Measurements from ENCODE around the gene CHCHD2. TPM values are rescaled to one million over a fixed set of nuclear protein-coding genes. Genes with fewer than 3 reads are reported as not detected.
"Not testable (repeated sequence)": the region's sequence is repeated elsewhere in the genome, so short reads cannot be mapped to it uniquely, and the experiment has no call there.

CHCHD2 gene
- total RNA-seq, 2 experiments from 2014 or later, result 454 to 534 TPM

DNA sequence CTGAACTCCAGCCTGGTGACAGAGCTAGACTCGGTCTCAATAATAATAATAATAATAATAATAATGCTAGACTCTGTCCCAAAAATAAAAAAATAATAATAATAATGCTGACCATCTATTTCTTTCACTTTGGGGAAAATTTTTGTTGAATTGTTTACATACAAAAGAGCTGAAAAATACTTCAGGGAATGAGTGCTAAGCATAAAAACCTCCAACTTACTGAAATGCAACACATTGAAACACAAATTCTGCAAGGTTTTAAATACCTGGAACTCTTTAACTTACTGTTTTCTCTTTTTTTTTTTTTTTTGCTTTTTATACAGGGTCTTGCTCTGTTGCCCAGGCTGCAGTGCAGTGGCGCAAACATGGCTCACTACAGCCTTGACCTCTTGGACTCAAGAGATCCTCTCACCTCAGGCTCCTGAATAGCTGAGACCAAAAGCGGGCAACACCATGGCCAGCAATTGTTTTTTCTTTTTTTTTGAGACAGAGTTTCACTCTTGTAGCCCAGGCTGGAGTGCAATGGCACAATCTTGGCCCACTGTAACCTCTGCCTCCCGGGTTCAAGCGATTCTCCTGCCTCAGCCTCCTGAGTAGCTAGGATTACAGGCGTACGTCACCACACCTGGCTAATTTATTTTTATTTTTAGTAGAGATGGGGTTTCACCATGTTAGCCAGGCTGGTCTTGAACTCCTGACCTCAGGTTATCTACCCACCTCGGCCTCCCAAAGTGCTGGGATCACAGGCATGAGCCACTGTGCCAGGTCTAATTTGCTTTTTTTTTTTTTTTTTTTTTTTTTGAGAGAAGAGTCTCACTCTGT lies 7.9 kb downstream of the CHCHD2 start:
- CTCF ChIA-PET, result not testable (repeated sequence)

DNA sequence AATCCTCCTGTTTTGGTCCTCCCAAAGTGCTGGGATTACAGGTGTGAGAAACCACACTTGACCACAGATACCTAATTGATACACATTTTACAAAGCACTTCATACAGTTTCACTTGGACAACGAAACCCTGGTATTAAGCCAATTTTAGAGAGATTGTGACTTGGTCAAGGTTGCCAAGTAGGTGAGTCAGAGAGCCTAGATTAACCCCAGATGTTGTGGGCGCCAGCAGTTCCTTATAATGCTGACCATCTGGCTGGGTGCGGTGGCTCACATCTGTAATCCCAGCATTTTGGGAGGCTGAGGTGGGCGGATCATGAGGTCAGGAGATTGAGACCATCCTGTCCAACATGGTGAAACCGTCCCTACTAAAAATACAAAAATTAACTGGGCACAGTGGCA lies 8.6 kb downstream of the CHCHD2 start:
- CTCF ChIA-PET, result no interaction called here
- ATAC-seq, result no peak
- no peaks in the 10 kb centered on the region for H3K27me3 Mint-ChIP-seq
- no peaks in the 10 kb centered on the region for H3K9me3 Mint-ChIP-seq (ENCODE audit: low read depth)
- H3K36me3 Mint-ChIP-seq, result peaks cover 27% of the 10 kb centered on the region
- no peak overlapping the region for H3K27ac Mint-ChIP-seq
- H3K4me1 Mint-ChIP-seq, result peaks cover 7% of the 10 kb centered on the region
- H3K4me3 Mint-ChIP-seq, result no peak overlapping the region
- DNase-seq, result no peak

More for the DNA sequence above, 7.9 kb downstream of the CHCHD2 start:
- H3K9me3 Mint-ChIP-seq (ENCODE audit: low read depth); H3K4me1 Mint-ChIP-seq; H3K27me3 Mint-ChIP-seq; H3K4me3 Mint-ChIP-seq; DNase-seq; ATAC-seq; H3K27ac Mint-ChIP-seq: not testable (repeated sequence)
- peaks cover 30% of the 10 kb centered on the region for H3K36me3 Mint-ChIP-seq

DNA sequence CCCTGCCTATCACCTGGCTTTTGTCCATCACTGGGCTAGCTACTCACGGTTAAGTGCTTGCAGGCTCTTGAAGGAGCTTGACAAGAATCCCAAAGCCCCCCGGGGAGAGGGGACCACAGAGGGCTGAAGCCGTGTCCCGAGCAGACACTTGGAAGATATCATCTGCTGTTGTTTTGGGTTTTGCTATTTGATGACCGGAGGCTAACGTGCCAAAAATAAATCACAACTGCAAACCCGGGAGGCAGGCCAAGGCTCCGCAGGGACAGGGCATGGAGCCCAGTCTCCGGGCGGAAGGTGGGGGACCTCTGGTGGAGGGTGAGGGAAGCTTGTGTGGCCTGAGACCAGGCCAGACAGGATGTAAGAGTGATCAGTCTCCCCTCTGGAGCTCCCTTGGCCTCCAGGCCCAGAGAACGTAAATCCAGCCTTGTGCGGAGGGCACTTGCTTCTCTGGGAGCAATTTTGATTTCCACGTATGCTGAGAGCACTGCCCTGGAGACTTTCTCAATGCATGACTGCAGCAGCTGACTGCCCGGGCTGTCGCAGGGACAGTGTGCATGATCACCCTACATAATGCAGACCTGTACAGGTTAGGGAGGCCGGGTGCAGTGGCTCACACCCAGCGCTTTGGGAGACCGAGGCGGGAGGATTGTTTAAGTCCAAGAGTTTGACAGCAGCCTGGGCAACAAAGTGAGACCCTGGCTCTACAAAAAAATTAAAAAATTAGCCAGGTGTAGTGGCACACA lies 13.3 kb downstream of the CHCHD2 start, which contains the start of gene PHKG1:
PHKG1 (minus strand) TSS at position 164 of the 743 bp plus-strand sequence. CDS start 4,011 bp downstream, outside the sequence.
- Mint-ChIP-seq H3K36me3 (peaks cover 8% of the 10 kb centered on the region), H3K4me1 (peaks cover 5% of the 10 kb centered on the region), H3K4me3 (no peak within 1 kb of the TSS), H3K27me3 (no peaks in the 10 kb centered on the region), H3K27ac (no peak within 1 kb of the TSS), H3K9me3 (ENCODE audit: low read depth) (no peaks in the 10 kb centered on the region)
- ATAC-seq, result no peak
- no peak for DNase-seq
- CTCF ChIA-PET, result interaction anchor here (2.1 kb wide), 1 partner anchor 19 kb away, joined by 4 read pairs; no protein-coding TSS in a partner anchor

DNA sequence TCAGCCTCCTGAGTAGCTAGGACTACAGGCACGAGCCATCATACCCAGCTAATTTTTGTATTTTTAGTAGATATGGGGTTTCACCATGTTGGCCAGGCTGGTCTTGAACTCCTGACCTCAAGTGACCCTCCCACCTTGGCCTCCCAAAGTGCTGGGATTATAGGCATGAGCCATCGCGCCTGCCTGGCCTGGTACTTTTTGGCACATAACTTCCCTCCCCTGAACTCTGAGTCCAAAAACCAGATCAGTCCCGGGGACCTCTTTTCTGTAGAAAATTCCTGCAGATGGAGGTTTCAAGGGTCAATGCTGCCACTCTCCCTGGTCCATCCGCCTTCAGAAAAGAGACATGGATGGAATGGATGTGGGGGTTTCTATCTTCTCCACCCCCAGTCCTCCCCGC lies 13.9 kb downstream of the CHCHD2 start:
- not testable (repeated sequence) for H3K27me3 Mint-ChIP-seq; H3K36me3 Mint-ChIP-seq; H3K4me3 Mint-ChIP-seq; H3K27ac Mint-ChIP-seq; H3K4me1 Mint-ChIP-seq; DNase-seq; ATAC-seq; H3K9me3 Mint-ChIP-seq (ENCODE audit: low read depth)
- CTCF ChIA-PET, result interaction anchor here (1.0 to 2.1 kb wide), 2 partner anchors 18 to 41 kb away, joined by 3 to 4 read pairs; partner anchors contain the start of genes CCT6A and PSPH

DNA sequence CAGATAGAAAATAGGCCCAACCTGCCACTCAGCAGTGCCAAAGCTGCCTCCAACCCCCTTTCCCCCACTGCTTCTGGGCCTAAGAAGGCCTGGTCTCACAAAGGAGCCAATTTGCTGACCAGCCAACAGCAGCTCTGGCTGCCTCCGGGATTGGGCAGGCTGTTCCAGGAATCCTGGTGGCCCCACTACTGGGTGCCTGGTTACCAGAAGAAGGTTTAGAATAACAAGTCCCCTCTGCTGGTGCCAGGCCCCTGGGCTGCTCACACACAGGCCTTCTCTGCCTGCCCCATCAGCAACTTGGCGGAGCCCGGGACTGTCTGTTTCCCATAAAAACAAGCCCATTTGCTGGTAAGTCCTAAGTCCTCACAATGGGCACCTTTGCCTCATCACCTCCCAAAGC lies 14.7 kb downstream of the CHCHD2 start:
- ATAC-seq (no peak), DNase-seq (no peak)
- Mint-ChIP-seq H3K4me3 (no peak overlapping the region), H3K27me3 (no peaks in the 10 kb centered on the region), H3K9me3 (ENCODE audit: low read depth) (no peaks in the 10 kb centered on the region), H3K27ac (no peak overlapping the region), H3K4me1 (peaks cover 3% of the 10 kb centered on the region), H3K36me3 (peaks cover 7% of the 10 kb centered on the region)
- CTCF ChIA-PET, result interaction anchor here (1.0 to 2.1 kb wide), 2 partner anchors 18 to 40 kb away, joined by 3 to 4 read pairs; partner anchors contain the start of genes CCT6A and PSPH

DNA sequence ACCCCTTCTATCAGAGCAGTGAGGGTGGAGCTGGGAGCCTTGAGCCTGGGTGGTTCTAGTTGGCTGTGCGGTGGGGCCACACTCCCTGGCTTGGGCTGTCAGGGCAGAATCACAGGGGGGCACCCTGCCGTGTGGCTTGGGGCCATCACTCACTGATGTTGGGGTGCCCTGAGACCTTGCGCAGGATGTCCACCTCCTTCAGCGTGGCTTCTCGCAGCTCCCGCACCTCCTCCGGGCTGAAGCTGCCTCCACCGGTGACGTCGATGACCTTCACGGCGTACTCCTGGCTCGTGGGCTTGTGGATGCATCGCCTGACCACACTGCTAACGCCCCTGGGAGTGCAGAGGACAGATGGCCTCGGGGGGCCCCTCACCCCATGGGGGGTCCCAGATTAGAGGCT lies 18.8 kb downstream of the CHCHD2 start:
- CTCF ChIA-PET, result interaction anchor here (0.7 kb wide), 1 partner anchor 48 kb away, joined by 3 read pairs; no protein-coding TSS in a partner anchor
- Mint-ChIP-seq H3K9me3 (ENCODE audit: low read depth) (no peaks in the 10 kb centered on the region), H3K4me3 (no peak overlapping the region), H3K4me1 (no peaks in the 10 kb centered on the region), H3K27me3 (no peaks in the 10 kb centered on the region), H3K27ac (no peak overlapping the region), H3K36me3 (peaks cover 3% of the 10 kb centered on the region)
- ATAC-seq, result no peak
- DNase-seq, result no peak

DNA sequence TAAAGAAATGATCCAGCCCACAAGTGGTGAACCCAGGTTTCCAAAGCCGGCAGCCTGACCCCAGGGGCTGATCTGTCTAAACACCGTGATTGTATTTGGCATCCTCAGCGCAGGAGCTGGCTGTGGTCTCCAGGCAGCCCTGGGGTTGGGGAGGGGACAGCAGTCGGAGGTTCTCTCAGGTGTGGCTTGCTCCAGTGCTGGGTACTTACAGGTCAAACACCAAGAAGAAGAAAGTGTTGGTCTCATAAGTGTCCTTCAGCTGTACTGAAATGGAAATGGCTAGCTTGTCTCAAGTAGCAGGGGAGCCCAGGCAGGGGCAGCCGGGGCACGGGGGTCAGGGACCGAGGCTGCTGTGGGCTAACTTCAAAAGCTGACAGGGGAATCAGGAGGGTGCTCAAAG lies 19.5 kb downstream of the CHCHD2 start:
- H3K27ac Mint-ChIP-seq, result no peak overlapping the region

DNA sequence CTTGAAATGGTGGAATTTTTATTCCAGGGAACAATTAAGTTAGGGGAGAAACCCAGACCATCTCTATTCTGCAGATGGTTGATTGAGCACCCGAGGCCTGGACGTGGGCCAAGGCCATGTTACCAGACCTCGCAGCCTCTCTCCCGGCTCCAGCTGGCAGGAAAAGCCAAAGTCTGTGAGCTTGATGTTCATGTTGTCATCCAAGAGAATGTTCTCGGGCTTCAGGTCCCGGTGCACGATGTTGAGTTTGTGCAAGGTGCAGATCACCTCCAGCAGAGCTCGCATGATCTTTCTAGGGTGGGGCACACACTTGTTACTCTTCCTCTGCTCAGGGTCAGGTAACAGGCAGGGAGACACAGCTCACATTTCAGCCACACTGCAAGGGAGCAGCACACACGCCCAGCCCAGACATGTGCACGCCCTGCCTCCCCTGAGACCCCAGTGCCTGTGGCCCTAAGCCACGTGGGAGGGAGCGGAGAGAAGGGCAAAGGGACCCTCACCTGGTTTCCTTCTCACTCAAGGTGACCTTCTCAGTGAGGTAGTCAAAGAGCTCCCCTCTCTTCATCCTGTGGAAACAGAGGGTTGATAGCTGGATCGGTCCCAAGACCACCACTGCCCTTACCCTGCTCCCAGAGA lies 23.0 kb downstream of the CHCHD2 start:
- ATAC-seq, result no peak

More for the DNA sequence above, 19.5 kb downstream of the CHCHD2 start:
- no peak overlapping the region for H3K4me3 Mint-ChIP-seq
- DNase-seq (no peak), ATAC-seq (no peak)
- CTCF ChIA-PET, result no interaction called here
- no peaks in the 10 kb centered on the region for H3K9me3 Mint-ChIP-seq (ENCODE audit: low read depth)
- H3K36me3 Mint-ChIP-seq, result peaks cover 3% of the 10 kb centered on the region
- H3K27me3 Mint-ChIP-seq, result no peaks in the 10 kb centered on the region
- H3K4me1 Mint-ChIP-seq, result no peaks in the 10 kb centered on the region

DNA sequence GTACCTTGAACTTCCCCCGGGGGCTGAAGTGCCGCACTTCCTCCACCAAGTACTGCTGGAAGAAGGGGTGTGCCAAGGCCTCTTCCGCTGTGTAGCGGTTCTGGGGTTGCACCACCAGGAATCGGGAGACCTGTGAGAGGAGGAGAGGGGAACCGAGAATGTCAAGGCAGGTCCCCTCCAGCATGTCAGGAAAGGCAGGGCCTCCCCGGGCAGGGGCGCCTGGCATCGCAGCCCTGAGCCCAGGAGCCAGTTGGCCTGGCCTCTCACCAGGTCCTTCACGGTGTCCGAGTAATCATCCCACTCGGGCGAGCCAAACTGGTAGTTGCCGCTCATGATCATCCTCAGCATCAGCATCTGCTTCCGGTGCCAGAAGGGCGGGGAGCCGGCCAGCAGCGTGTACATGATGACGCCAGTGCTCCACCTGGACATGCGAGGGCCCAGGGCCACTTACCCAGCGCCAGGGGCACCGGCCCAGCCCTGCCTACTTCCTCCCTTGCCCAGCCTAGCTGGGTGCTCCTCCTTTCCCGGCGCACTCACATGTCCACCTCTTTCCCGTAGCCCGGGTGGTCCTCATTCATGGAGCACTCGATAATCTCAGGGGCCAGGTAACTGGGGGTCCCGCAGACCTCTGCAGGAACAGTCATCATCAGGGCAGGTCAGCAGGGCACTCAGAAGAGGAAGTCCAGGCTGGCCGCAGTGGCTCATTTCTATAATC lies 24.5 kb downstream of the CHCHD2 start:
- ATAC-seq (no peak), DNase-seq (no peak)
- no peaks in the 10 kb centered on the region for H3K4me1 Mint-ChIP-seq
- no peaks in the 10 kb centered on the region for H3K27me3 Mint-ChIP-seq
- H3K36me3 Mint-ChIP-seq, result peaks cover under 1% of the 10 kb centered on the region
- CTCF ChIA-PET, result no interaction called here
- H3K4me3 Mint-ChIP-seq, result no peak overlapping the region
- H3K27ac Mint-ChIP-seq, result no peak overlapping the region
- no peaks in the 10 kb centered on the region for H3K9me3 Mint-ChIP-seq (ENCODE audit: low read depth)

More for the DNA sequence above, 23.0 kb downstream of the CHCHD2 start:
- Mint-ChIP-seq H3K4me3 (no peak overlapping the region), H3K27me3 (no peaks in the 10 kb centered on the region), H3K4me1 (no peaks in the 10 kb centered on the region), H3K36me3 (peaks cover 1% of the 10 kb centered on the region), H3K27ac (no peak overlapping the region), H3K9me3 (ENCODE audit: low read depth) (no peaks in the 10 kb centered on the region)
- CTCF ChIA-PET, result interaction anchor here (1.0 to 2.3 kb wide), 2 partner anchors 9 to 15 kb away, joined by 3 to 10 read pairs; no protein-coding TSS in a partner anchor
- DNase-seq, result no peak

DNA sequence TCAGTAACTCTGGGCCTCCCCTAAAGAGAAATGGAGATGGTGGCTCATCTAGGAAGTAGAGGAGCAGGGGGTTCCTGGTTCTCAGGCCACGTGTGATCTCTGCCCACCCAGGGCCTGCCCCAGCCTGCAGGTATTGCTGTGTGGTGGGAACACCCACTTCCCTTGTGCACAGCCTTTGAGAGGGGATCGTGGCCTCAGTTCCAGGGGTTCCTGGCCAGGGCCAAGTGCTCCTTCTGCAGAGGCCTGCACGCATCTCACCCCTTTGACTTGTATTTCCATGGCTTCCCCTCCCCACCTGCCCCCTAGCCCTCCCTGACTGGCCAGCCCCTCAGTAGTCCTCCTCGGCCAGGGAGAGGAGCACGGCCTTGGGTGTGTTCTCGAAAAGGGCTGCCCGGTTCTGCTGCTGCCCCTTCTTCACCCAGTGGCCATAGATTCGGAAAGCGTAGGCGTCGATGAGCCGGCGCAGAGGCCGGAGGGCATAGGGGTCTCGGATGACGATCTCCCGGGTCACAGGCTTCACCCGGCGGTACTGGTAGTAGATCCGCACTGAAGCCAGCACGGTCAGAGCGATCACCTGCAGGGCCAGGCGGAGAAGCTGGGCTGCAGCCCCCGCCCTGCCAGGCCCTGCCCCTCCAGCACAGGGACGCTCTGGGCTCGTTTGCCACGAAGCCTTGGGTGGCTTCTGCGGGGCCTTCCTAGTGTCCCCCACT lies 25.4 kb downstream of the CHCHD2 start:
- H3K36me3 Mint-ChIP-seq; H3K27me3 Mint-ChIP-seq; H3K27ac Mint-ChIP-seq; DNase-seq; ATAC-seq; H3K4me1 Mint-ChIP-seq; H3K9me3 Mint-ChIP-seq (ENCODE audit: low read depth); CTCF ChIA-PET; H3K4me3 Mint-ChIP-seq: not testable (repeated sequence)

DNA sequence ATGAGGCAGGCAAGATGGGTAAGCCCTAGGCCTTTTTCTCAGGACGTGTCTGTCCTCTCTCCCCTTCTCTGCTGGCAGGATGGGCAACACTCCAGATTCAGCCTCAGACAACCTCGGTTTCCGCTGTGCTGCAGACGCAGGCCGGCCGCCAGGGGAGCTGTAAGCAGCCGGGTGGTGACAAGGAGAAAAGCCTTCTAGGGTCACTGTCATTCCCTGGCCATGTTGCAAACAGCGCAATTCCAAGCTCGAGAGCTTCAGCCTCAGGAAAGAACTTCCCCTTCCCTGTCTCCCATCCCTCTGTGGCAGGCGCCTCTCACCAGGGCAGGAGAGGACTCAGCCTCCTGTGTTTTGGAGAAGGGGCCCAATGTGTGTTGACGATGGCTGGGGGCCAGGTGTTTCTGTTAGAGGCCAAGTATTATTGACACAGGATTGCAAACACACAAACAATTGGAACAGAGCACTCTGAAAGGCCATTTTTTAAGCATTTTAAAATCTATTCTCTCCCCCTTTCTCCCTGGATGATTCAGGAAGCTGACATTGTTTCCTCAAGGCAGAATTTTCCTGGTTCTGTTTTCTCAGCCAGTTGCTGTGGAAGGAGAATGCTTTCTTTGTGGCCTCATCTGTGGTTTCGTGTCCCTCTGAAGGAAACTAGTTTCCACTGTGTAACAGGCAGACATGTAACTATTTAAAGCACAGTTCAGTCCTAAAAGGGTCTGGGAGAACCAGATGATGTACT lies 26.7 kb downstream of the CHCHD2 start:
- H3K9me3 Mint-ChIP-seq (ENCODE audit: low read depth), result no peaks in the 10 kb centered on the region
- peaks cover 5% of the 10 kb centered on the region for H3K36me3 Mint-ChIP-seq
- H3K27me3 Mint-ChIP-seq, result no peaks in the 10 kb centered on the region
- H3K4me1 Mint-ChIP-seq, result no peaks in the 10 kb centered on the region
- DNase-seq (no peak), ATAC-seq (no peak)
- CTCF ChIA-PET, result interaction anchor here (1.0 kb wide), 1 partner anchor 78 kb away, joined by 4 read pairs; no protein-coding TSS in a partner anchor
- H3K4me3 Mint-ChIP-seq, result no peak overlapping the region
- no peak overlapping the region for H3K27ac Mint-ChIP-seq

DNA sequence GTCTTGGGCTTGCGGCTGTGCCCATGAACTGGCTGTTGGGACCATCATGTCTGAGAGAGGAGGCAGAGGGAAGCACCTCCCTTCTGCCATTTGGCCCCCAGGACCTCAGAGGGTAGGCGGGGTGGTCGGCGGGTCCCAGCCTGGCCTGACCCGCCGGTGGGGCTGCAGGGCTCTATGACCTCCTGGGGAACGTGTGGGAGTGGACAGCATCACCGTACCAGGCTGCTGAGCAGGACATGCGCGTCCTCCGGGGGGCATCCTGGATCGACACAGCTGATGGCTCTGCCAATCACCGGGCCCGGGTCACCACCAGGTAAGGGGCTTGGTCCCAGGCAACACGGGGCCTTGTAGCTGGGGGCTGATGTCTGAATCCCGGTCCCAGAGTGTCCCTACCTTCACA lies 28.1 kb downstream of the CHCHD2 start:
- Mint-ChIP-seq H3K4me1 (peaks cover 3% of the 10 kb centered on the region), H3K27ac (no peak overlapping the region), H3K9me3 (ENCODE audit: low read depth) (no peaks in the 10 kb centered on the region), H3K4me3 (no peak overlapping the region), H3K27me3 (no peaks in the 10 kb centered on the region), H3K36me3 (peaks cover 10% of the 10 kb centered on the region)
- DNase-seq (no peak), ATAC-seq (no peak)
- CTCF ChIA-PET, result interaction anchor here (1.0 kb wide), 1 partner anchor 14 kb away, joined by 6 read pairs; the partner anchor contains the start of gene SUMF2
